ENCODE data around the gene STPG4.

The STPG4 gene

GRCh38 chr2:47070920-47071824 lies 83.9 kb downstream of the STPG4 start:
- peak; percentile 83 for DNase-seq (ENCODE audit: low spot score)

GRCh38 chr2:47070155-47070919 lies 84.8 kb downstream of the STPG4 start:
- no peak for DNase-seq (ENCODE audit: low spot score)

GRCh38 chr2:47069628-47070154 lies 85.4 kb downstream of the STPG4 start:
- DNase-seq (ENCODE audit: low spot score): no peak

- no peak for DNase-seq (ENCODE audit: low spot score)
Observed at GRCh38 chr2:47068981-47069627, 86.0 kb downstream of the STPG4 start.

DNA sequence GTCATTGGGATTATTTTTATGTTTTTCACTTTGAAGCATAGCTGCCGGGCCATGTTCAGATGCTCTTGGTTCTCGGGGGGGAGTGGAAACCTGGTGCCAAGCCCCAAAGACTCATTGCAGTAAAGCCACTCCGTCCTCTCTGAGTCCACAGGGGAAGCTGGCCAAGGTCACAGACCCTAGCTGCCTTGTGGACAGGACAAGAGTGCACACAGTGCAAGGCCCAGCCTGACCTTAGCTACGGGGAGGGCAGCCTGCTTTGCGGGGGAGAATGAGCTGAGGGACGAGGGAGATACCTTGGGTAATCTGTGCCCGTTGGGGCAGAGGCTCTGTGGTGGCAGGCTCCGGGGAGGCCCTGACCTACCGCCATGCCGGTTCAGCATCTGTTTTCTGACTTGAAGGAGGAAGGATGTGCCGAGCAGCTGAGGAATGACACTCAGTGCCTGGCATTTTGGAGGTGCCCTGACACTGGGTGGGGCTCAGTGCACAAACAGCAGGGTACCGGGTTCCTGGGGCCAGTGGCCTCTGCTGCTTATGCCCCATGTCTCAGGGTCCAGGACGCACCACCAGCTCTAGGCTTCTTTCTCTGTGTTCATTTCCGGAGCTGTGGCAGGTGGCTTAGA lies 87.2 kb downstream of the STPG4 start:
- no peak for DNase-seq (ENCODE audit: low spot score)

- no peak for DNase-seq (ENCODE audit: low spot score)
Observed at GRCh38 chr2:47065771-47066380, 89.2 kb downstream of the STPG4 start.

DNA sequence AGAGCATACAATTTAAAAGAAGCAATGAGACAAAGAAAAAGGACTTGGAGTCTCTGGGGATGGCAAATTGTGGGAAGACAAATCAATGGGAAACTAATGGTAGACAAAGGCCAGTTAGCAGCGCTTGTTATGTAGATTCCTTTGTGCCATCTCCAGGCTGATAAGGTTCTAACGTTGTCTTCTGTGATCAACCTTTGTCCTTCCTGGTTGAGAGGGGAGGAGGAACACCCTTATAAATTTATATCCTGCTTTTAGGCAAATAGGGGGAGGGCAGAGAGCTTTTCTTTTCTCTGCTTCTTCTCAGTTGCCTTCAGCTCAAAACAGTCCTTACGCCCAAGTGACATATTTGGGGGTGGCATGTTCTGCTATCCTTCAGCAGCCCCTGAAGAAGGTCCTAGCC lies 89.8 kb downstream of the STPG4 start:
- no peak for DNase-seq (ENCODE audit: low spot score)

- DNase-seq (ENCODE audit: low spot score): peak; percentile 64
Observed at GRCh38 chr2:47064106-47064505, 91.0 kb downstream of the STPG4 start.

GRCh38 chr2:47063538-47063930 lies 91.6 kb downstream of the STPG4 start:
- DNase-seq (ENCODE audit: low spot score): no peak

- peak; percentile 69 for DNase-seq (ENCODE audit: low spot score)
Observed at GRCh38 chr2:47062681-47063537, 92.2 kb downstream of the STPG4 start.

DNA sequence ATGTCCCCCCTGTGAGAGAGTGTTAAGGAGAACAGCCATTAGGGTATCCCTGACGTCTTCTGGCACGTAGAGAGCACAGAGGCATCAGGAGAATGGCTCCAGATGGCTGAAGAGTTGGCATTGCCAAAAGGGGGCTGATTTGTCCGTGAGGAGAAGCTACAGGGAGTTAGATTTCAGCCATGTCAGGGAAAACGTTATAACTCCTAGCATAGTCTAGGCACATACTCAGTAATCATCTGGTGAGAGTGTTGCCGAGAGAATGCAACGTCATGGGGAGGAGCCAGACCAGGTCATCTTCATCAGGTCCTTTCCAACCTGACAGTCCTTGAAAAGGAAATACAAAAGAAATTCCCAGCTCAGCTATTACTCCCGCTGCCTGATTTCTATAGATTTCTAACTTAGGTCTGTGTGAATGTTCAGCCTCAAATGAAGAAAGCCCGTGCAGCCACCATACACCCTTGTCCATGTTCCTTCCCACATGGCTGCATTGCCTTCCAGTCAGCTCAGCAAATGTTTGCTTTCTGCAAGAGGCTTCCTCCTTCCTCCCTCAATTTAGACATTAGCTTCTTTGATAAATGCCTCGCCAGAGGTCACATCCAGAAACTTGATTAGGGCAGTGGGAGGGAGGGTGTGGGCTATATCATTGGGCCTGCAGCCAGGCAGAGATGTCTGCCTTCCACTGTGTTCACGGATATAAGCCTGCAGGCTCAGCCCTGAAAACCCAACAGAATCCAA lies 93.0 kb downstream of the STPG4 start:
- DNase-seq (ENCODE audit: low spot score): no peak

DNA sequence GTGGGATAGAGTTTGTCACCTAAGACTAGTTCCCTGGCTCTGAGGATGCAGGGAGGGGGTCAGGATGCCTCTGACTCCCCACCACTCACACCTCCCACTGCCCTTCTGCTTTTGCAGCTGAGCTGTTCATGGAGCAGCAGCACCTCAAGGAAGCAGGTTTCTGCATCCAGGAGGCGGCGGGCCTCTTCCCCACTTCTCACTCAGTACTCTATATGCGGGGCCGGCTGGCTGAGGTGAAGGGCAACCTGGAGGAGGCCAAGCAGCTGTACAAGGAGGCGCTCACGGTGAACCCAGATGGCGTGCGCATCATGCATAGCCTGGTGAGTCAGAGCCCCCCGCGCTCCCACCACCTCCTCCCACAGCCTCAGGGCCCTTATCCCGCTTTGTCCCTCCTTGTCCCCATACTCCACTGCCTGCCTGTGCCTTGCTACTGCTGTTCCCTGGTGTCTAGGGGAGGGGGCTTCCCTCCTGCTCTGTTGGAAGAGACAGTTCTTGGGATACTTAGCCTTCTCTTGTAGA lies 94.4 kb downstream of the STPG4 start:
- no peak for DNase-seq (ENCODE audit: low spot score)

DNA sequence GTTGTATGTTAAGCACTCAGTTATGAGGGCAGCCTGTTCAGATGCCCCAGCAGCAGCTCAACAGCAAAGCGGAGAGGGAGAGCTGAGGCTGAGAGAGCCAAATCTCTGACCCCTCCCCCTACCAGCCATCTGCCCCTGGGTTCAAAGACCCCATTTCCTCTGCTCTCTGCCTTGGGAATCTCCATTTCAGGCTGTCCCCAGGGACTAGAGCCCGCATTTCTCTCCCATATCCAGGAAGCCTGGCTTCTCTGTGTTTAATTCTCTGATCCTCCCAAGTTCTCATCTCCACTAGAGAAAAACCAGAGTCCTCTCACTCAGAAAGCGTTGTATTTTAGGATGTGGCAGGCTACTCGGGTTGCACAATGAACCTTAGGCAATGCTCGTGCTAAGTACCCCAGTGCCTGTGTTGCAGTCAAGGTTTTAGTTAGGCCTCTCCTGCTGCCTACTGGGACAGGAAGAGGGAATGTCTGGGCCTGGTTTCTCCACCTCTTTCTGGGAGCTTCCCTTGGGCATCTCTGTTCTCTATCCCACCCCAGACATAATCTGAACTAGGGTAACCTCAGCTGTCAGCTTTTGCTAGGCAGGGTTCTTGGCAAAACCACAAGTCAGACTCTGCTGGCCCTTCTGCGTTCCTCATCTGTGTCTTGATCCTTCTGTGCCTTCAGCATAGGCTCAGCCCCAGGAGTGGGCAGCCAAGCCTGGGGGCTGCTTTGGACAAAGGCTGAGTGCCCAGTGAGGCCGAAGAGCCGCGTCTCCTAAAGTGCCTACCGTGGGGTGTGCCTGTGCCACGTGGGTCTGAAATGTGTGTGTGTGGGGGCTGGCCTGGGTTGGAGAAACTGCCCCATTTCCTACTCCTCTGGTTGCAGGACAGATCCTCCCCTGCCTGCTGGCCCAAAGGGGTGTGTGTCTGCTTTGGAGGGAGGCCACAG lies 96.8 kb downstream of the STPG4 start:
- peak; percentile 65 for DNase-seq (ENCODE audit: low spot score)

DNA sequence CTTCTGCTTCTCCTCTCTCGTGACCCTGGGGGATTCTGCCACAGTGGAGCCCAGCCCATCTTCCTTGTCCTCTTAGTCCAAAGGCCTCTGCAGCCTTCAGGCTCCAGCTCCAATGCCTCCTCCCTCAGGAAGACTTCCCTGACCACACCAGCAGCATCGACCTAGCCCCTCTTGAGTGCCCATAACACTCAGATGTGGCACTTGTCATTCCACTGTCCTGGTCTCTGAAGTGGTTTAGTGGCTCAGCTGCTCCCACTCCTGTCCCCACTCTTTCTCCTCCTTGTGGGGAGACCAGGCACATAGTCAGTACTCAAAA lies 97.5 kb downstream of the STPG4 start:
- DNase-seq (ENCODE audit: low spot score): no peak

DNA sequence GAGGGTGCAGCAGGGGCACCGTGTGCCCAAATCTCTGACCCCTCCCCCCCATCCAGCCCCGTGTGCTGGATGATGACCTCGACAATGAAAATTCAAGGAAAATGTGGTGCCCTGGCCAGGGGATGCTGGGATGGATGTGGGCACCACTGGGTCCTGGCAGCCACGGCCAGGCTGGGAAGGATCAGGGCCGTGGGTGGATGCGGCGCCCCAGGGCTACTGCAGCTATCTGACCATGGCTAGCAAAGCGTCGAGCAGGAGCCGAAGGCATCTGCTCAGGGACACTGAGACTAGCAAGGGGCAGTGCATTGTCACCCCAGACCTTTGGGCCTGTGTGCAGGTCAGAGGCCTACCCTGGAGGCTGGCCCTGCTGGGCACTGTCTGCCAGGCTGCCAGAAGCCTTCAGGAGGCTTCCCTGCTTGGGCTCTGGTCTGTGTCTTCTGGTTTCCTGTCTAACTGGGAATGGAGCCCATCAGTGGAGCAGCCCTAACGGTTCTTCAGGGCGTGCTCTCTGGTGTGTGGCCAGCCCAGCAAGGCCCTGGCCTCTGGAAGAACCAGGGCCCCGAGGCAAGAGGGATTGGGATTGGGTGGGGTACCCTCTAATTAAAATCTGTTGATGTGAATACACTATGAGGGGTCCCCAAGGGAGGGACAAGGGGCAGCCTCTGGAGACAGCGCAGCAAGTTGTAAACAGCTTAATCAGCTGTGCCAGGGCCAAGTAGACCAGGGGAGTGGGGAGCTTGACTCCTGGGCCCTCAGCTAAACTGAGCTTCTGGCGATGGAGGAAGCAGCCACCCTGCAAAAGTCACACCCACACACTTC lies 98.0 kb downstream of the STPG4 start:
- DNase-seq (ENCODE audit: low spot score): peak; percentile 68

GRCh38 chr2:47056374-47056773 lies 98.7 kb downstream of the STPG4 start:
- no peak for DNase-seq (ENCODE audit: low spot score)

DNA sequence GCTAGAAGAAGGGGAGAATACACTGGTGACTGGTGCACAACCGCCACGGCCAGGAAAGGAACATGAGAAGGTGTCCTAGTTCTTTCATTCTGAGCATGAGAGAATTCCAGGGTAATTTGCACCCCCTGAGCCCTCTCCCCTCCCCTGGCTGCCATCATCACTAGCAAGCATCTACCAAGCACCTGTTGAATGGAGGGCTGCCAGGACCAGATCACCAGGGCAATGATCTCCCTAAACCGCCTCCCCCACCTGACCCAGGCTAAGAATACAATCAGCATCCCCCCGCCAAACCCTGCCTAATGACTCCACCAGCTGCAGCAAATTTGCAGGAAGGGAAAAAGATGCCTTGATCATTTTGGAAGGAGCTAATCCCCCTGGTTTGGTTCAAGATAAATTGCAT lies 100.2 kb downstream of the STPG4 start:
- no peak for DNase-seq (ENCODE audit: low spot score)

- DNase-seq (ENCODE audit: low spot score): no peak
Observed at GRCh38 chr2:47054036-47054555, 101.0 kb downstream of the STPG4 start.

All from Ammon's horn (tissue), 1 donor.